ENCODE measurements around the gene SBNO1.
"Not testable (repeated sequence)": the region's sequence is repeated elsewhere in the genome, so short reads cannot be mapped to it uniquely, and the experiment has no call there.

Gene SBNO1

GRCh38 chr12:123252365-123252764, 112.3 kb downstream of the SBNO1 start:
- not testable (repeated sequence) for DNase-seq (ENCODE audit: insufficient read length, low spot score); FAIRE-seq

GRCh38 chr12:123251403-123252076, 113.1 kb downstream of the SBNO1 start:
- no peak for DNase-seq (ENCODE audit: insufficient read length, low spot score)
- FAIRE-seq: no peak

GRCh38 chr12:123250471-123251383, 113.9 kb downstream of the SBNO1 start:
- DNase-seq (ENCODE audit: insufficient read length, low spot score): no peak
- no peak for FAIRE-seq

- not testable (repeated sequence) for DNase-seq (ENCODE audit: insufficient read length, low spot score); FAIRE-seq
These were observed 115.5 kb downstream of the SBNO1 start for GRCh38 chr12:123248996-123249741.

DNA sequence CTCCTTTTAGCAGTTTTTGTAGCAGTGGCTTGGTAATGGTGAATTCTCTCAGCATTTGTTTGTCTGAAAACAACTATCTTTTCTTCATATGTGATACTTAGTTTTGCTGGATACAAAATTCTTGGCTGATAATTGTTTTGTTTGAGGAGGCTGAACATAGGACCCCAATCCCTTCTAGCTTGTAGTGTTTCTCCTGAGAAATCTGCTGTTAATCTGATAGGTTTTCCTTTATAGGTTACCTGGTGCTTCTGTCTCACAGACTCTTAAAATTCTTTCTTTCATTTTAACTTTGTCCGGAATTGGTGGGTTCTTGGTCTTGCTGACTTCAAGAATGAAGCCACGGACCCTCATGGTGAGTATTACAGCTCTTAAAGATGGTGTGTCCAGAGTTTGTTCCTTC, 116.5 kb downstream of the SBNO1 start:
- FAIRE-seq: not testable (repeated sequence)

DNA sequence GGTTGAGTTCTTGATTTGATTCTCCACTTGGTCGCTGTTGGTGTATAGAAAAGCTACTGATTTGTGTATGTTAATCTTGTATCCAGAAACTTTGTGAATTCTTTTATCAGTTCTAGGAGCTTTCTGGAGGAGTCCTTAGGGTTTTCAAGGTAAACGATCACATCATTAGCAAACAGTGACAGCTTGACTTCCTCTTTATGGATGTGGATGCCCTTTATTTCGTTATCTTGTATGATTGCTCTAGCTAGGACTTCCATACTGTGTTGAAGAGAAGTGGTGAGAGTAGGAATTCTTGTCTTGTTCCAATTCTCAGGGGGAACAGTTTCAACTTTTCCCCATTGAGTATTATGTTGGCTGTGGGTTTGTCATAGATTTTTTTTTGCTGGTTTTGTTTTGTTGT, 119.0 kb downstream of the SBNO1 start:
- DNase-seq (ENCODE audit: insufficient read length, low spot score) (no peak), FAIRE-seq (no peak)

More for the DNA sequence above, 116.5 kb downstream of the SBNO1 start:
- DNase-seq (ENCODE audit: insufficient read length, low spot score): not testable (repeated sequence)

DNA sequence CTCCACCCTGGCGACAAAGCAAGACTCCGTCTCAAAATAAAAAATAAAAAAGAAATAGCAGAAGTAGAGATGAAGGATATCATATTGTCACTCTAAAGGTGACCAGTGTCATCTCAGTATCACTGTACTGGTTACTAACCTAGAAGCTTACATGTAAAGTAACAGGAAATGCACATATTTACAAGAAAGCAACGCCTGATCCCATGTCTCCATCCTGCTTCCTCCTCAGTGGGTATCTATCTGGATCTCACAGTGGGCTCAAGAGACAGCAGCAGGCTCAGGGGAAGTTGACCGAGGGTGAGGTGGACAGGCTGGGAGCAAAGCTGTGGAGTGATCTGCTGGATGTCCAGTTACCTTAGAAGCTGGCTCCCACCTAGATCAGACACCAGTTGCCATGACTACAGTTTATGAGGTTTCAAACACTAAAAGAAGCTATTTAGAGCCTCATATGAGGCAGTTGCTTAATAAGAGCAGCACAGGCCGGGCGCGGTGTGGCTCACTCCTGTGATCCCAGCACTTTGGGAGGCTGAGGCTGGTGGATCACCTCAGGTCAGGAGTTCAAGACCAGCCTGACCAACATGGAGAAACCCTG, 120.9 kb downstream of the SBNO1 start:
- FAIRE-seq: no peak

GRCh38 chr12:123242116-123242904, 122.3 kb downstream of the SBNO1 start:
- no peak for FAIRE-seq
- no peak for DNase-seq (ENCODE audit: insufficient read length, low spot score)

More for the DNA sequence above, 120.9 kb downstream of the SBNO1 start:
- DNase-seq (ENCODE audit: insufficient read length, low spot score): no peak
